ES-I3 (cell line): ENCODE measurements around the gene GRM8.

Experiments used
- H3K36me3 ChIP-seq: 2 replicates; pipeline ENCODE4 v1.6.1; 2013; ENCODE audit warnings: mild to moderate bottlenecking, low read length, control low read depth, moderate library complexity; ENCODE audit not compliant: insufficient read depth
- H3K4me1 ChIP-seq: 2 replicates; pipeline ENCODE4 v1.6.1; 2013; ENCODE audit warnings: mild to moderate bottlenecking, control low read depth, low read length; ENCODE audit not compliant: insufficient read depth
- H3K9ac ChIP-seq: 2 replicates; pipeline ENCODE4 v1.6.1; 2013; ENCODE audit warnings: low read depth, mild to moderate bottlenecking, low read length, moderate library complexity
- H3K9me3 ChIP-seq: 2 replicates; pipeline ENCODE4 v1.6.1; 2013; ENCODE audit warnings: mild to moderate bottlenecking, low read length, moderate library complexity; ENCODE audit not compliant: control insufficient read depth, insufficient read depth

The GRM8 gene

DNA sequence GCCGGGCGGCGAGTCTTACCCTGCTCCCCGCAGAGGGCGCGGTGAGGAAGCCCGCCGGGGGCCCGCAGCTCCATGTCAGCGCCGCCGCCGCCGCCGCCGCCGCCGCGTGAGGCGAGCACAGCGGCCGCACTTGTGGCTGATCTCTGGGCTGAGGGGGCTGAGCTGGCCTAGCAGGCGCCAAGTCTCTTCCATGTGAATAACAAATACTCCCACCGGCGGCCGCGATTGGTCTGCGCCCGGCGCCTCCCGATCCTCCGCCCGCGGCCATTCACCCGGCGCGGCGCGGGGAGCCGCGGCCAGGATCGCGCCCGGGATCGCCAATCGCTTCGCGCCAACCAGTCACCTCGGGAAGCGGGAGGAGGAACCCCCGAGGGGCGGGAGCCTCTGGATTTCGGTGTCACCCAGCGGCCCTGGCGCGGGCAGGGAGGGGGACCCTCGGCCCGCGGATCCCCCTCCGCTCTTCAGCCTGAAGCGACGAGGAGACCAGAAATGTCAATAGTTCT is at the start of gene GRM8:
Gene GRM8, minus strand, starts transcription at position 164 of the 503 bp plus-strand sequence.
- Histone ChIP-seq H3K9ac (peak within 1 kb of the TSS; percentile 84), H3K9me3 (no peaks in the 10 kb centered on the region), H3K4me1 (no peaks in the 10 kb centered on the region; the same call in 1 of the 2 replicates), H3K36me3 (no peaks in the 10 kb centered on the region)

DNA sequence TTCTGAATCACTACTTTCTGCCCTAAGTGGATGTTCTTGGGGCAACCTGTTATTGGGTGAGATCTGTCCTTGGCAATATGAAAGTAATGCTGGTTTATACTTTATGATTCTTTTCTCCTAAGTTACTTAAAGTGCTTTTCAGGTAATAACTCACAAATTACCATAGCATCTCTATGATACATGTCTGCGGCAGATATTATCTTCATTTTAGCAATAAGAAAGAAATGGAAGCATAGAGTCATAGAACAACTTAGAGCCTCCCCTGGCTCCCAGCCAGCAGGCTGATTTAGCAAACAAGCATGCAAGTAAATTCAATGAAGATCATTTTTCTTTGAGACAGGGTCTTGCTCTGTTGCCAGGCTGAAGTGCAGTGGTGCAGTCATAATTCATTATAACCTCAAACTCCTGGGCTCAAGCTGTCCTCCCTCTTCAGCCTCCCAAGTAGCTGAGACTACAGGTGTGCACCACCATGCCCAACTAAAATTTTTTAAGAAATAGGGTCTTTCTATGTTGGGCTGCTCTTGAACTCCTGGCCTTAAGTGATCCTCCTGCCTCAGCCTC is 38.1 kb upstream of the GRM8 start:
- H3K36me3 ChIP-seq = no peaks in the 10 kb centered on the region
- H3K9ac ChIP-seq = no peak overlapping the region
- no peaks in the 10 kb centered on the region for H3K9me3 ChIP-seq
- H3K4me1 ChIP-seq = peaks cover 13% of the 10 kb centered on the region

DNA sequence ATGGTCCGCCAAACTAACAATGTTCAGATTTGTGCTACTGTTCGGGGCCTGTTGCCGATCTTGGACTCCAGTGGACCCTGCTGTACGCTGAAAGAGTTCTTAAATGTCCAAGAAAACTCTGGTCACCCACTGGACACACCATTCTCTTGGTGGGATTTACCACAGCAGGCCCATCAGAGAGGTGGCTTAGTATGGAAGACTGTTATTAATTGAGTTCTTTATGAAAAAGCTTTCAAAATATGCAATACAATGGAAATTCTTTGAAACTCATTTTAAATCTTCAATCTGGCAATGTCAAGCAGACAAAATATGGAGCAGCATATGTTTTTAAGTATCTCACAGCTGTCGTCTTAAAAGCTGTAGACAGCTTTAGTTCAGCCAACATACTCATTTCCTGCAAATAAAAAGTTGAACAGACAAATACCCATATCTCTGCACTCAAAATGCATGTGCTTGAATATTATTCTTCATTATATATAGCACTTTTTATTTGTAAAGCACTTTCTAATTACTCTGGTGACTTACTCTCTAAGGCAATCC is 37.4 kb upstream of the GRM8 start:
- Histone ChIP-seq H3K36me3 (no peaks in the 10 kb centered on the region), H3K4me1 (peaks cover 13% of the 10 kb centered on the region), H3K9ac (no peak overlapping the region), H3K9me3 (no peaks in the 10 kb centered on the region)

DNA sequence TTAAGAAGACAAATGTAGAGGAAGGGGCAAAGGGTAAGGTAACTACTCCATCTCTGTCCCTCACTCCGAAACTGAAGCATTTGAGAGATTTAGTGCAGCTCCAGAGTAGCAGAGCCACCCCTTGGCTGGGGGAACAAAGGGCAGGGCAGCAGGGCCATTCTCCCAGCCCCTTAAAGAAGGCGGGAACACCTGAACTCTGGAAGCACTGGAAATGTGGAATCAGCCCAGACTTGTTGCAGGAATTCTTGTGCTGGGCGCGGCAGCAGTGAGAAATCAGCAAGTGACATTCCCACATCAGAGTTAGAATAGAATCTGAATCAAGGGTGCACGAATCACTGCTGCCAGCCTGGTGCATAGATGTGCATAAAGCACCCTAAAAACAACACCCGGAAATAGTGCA is 34.4 kb upstream of the GRM8 start:
- Histone ChIP-seq H3K4me1 (peaks cover 13% of the 10 kb centered on the region), H3K36me3 (no peaks in the 10 kb centered on the region), H3K9ac (no peak overlapping the region), H3K9me3 (no peaks in the 10 kb centered on the region)

DNA sequence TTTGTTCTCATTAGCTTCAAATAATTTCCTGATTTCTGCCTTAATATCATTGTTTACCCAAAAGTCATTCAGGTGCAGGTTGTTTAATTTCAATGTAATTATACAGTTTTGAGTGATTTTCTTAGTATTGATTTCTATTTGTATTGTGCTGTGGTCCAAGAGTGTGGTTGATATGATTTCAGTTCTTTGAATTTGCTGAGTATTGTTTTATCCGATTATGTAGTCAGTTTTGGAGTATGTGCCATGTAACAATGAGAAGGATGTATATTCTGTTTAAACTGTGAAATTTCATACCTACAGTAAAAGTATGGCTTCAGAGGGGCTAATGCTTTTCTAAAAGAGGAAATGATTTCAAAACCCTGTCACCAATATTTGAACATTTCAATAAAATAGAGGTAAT is 17.4 kb upstream of the GRM8 start:
- H3K9ac ChIP-seq = no peak overlapping the region
- H3K36me3 ChIP-seq = no peaks in the 10 kb centered on the region
- no peaks in the 10 kb centered on the region for H3K9me3 ChIP-seq
- H3K4me1 ChIP-seq = no peaks in the 10 kb centered on the region

DNA sequence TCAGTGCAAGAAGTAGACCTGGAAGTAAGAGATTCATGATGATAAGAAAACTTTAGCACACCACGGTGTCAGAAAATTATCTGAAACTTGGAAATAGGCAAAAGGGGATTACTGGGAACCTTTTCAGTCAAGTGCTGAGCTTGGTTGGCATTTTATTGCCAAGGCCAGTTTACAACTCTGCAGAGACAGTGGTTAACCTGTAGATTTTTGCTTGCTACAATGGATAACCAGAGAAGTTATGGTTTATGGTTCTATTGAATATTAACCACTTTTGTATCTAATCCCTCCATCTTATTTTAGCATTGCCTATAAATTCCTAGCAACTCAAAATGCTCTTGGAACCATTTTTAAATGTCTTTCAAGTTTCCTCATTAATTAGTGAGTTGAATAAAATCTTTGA is 13.3 kb upstream of the GRM8 start:
- no peaks in the 10 kb centered on the region for H3K9me3 ChIP-seq
- no peaks in the 10 kb centered on the region for H3K4me1 ChIP-seq
- H3K9ac ChIP-seq = no peak overlapping the region
- H3K36me3 ChIP-seq = no peaks in the 10 kb centered on the region

DNA sequence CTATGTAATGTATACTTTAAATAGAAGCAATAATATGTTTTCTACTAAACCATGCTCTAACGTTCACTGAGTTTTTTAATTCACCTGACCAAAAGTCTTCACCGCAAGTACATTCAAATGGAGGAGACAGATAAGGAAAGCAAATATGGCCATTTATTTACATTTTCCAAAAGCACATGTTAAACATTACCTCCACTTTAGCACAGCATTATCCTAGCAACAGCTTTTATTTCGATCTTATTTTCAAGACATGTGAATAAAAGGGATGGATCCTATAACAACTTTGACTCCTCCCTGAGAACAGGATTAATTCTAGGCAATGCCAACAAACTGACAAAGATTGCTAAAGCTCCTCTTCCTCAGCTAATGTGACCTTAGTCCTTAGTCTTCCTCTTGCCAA is 11.5 kb upstream of the GRM8 start:
- Histone ChIP-seq H3K36me3 (no peaks in the 10 kb centered on the region), H3K9ac (no peak overlapping the region), H3K9me3 (no peaks in the 10 kb centered on the region)

DNA sequence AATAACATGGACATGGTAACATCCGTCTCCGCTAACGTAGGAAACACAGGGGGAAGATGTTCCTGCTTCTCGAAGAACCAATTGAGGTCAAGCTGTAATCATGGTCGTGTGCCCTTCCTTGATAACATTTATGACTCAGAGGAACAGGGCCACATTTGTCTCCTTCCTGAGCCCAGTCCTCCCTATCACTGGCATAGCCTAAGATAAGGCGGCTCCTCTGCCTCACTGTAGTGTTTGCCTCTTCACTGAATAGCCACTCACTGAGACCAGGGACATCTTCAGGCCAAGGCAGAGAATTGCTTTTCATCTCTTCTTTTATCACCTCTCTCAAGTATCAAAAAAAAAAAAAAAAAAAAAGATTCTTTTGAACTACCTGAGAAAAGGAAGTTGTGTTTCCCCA is 5.4 kb upstream of the GRM8 start:
- Histone ChIP-seq H3K36me3 (no peaks in the 10 kb centered on the region), H3K4me1 (no peaks in the 10 kb centered on the region), H3K9me3 (no peaks in the 10 kb centered on the region), H3K9ac (no peak overlapping the region)

More for the DNA sequence above, 11.5 kb upstream of the GRM8 start:
- H3K4me1 ChIP-seq = no peaks in the 10 kb centered on the region

DNA sequence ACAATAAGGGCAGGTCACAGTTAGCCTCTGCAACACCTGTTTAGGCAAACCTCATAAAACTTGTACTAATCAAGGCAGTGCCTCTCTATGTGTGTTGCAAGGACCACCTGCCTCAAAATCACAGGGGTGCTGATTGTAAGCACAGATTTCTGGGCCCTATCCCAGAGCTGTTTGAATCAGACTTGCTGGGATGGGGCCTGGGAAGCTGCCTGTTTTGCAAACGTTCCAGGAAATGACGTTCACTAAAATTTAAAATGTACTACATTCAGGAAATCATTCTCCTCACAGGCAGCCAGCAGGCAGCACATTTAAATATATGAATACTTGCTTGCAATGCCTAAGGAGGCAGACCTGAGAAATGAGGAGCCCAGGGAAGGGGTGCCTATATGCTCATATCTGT is 4.3 kb upstream of the GRM8 start:
- H3K36me3 ChIP-seq = no peaks in the 10 kb centered on the region
- no peaks in the 10 kb centered on the region for H3K4me1 ChIP-seq
- H3K9ac ChIP-seq = no peak overlapping the region
- no peaks in the 10 kb centered on the region for H3K9me3 ChIP-seq

DNA sequence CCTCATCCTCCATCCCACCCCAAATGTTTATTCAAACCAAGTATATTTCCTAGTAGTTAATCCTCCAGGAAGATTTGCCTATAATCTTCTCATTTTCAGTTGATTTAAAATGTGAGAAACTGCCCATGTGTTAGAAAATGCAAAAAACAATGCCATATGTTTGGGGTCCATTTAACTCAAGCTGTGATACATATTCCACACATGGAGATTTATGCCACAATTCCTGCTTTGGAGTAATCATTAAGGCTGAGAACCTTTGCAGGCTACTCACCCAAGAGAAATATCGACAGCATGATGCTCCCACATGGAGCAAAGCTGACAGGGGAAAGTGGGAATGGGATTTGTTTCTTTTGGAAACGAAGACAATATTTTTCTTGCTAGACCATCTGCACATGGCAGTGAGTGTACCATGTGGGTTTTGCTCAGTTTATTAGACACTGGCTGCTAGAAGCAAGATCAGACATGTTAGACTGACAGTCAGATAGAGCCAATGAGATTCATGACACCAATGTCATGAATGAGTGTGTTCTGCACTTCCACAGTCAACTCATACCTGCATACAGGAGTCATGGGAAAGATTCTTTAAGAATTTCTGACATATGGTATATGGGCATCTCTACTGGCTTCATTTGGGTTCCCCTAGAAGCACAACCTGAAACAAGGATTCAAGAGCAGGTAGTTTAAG is 3.4 kb upstream of the GRM8 start:
- H3K9ac ChIP-seq = no peak overlapping the region
- no peaks in the 10 kb centered on the region; the same call in 1 of the 2 replicates for H3K4me1 ChIP-seq
- H3K9me3 ChIP-seq = no peaks in the 10 kb centered on the region
- no peaks in the 10 kb centered on the region for H3K36me3 ChIP-seq

DNA sequence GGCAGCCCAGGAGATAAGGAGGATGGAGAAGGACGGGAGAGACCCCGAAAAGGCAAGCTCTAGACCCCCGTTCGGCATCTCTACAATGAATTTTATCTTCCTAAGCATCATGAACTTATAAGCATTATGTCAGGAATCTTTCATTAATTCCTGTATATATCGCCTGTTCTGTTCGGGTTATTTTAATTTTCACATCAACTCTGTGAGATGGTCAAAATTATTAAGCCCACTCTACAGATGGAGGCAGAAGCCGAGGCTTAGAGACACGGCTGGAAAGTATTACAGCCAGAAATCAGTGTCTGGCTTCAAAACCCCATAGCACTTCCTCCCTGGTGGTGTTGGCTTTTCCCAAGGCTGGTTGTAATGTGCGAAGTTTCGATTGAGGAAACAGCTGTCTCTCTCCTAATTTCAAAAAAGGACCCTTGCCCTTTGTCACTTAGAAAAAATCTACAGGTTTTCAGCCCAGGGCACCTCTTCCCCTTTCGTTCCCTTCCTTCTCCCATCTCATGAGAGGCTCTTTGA is 1.5 kb upstream of the GRM8 start:
- H3K9ac ChIP-seq = peak overlapping the region; percentile 84; the same call in 1 of the 2 replicates
- H3K9me3 ChIP-seq = no peaks in the 10 kb centered on the region
- no peaks in the 10 kb centered on the region for H3K36me3 ChIP-seq
- H3K4me1 ChIP-seq = no peaks in the 10 kb centered on the region; the same call in 1 of the 2 replicates

DNA sequence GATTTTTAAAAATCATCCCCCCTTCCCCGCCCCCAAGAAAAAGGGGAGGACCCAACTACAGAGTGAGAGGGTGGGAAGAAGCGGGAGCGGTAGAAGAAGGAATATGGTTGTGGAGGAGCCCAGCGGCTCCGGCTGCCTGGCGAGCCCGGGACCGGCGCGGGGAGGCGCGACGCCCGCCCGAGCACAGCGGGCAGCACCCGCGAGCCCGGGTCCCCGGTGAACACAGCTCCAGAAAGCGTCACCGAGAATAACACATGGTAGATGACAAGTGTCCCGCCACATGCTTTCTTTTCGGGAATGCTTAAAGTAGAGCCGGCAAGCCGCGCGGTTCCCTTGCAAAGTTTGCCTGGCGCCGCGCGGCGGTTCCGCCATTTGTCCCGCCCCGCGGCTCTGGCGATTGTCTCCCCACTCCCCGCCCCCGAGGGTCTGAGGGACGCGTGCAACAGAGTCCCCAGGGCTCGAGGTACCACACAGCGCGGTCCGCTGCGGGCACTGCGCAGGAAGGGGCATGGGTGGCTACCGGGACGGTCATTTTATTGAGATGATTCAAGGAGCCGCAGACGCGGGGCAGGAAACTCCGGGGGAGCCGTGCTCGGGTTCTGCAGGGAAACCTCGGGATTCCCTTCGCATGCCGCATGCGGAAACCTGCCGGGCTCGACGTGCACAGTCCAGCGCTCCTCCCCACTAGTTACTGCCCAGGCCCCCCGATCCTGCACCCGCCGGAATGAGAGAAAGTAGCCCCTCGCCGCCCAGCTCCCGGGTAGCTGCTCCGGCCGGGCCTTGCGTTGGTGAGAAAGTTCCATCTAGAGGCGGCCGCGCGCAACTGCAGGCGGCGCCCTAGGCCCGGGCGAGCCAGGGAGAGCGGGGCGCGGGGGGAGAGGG is 781 bp upstream of the GRM8 start:
- Histone ChIP-seq H3K9ac (peak overlapping the region; percentile 84), H3K4me1 (no peaks in the 10 kb centered on the region; the same call in 1 of the 2 replicates), H3K36me3 (no peaks in the 10 kb centered on the region), H3K9me3 (no peaks in the 10 kb centered on the region)

DNA sequence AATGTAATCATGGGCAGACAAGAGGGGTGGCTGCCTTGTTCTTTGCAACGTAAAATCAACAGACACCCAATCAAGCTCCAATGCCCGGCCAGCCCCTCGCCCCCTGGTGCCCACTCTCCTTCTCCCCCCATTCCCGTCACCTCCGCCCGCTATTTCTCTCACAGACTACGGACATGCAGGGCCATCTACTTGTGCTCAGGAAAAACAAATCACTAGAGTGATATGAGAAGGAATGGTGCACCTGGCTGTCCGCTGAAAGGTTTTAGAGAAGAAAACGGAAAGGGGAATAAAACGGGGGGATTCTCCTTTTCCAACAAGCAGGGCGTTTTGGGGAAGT is 396 bp downstream of the GRM8 start:
- Histone ChIP-seq H3K4me1 (no peaks in the 10 kb centered on the region; the same call in 1 of the 2 replicates), H3K9me3 (no peaks in the 10 kb centered on the region), H3K9ac (peak overlapping the region; percentile 84), H3K36me3 (no peaks in the 10 kb centered on the region)
